LNCAP (cell line): Measurements from ENCODE around the gene ZC3H14.

Experiments
- TF ChIP-seq, protein P1 (sequence below): fragments of 450-650 bp; IDR thresholded peaks from 2 replicates; pipeline ENCODE4 v1.5.1; 2017; ENCODE audit warnings: mild to moderate bottlenecking

The ZC3H14 gene

DNA sequence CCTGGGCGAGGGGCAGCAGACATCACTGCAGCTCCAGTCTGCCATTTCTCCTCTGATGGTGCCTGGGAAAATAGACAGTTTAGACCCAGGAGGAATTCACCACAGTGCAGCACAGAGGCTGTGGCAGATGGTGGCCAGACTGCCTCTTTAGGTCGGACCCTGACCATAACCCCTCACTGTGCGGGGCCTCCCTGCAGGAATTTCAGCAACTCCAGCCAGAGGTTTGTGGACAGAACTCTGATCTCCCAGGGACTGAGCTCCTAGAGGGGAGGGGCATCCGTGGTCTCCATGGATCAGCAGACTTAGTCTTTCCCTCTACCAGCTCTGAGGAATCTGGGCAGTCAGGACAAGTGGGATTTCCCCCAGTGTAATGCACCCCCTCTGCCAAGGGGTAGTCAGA is 106.5 kb downstream of the ZC3H14 start:
- TF ChIP-seq, protein P1, sequence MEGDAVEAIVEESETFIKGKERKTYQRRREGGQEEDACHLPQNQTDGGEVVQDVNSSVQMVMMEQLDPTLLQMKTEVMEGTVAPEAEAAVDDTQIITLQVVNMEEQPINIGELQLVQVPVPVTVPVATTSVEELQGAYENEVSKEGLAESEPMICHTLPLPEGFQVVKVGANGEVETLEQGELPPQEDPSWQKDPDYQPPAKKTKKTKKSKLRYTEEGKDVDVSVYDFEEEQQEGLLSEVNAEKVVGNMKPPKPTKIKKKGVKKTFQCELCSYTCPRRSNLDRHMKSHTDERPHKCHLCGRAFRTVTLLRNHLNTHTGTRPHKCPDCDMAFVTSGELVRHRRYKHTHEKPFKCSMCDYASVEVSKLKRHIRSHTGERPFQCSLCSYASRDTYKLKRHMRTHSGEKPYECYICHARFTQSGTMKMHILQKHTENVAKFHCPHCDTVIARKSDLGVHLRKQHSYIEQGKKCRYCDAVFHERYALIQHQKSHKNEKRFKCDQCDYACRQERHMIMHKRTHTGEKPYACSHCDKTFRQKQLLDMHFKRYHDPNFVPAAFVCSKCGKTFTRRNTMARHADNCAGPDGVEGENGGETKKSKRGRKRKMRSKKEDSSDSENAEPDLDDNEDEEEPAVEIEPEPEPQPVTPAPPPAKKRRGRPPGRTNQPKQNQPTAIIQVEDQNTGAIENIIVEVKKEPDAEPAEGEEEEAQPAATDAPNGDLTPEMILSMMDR = no peak
